CD4-positive, alpha-beta memory T cell (primary cell): ENCODE results near the gene SELENOK. TPM values are rescaled to one million over a fixed set of nuclear protein-coding genes. Genes with fewer than 3 reads are reported as not detected.

Source experiments
- CTCF ChIA-PET: fragments of 350-600 bp; sonication (Branson Sonifier 250); formaldehyde crosslinking; loops from one replicate; lab custom pipeline; 2021; ENCODE audit warnings: inconsistent platforms; ENCODE audit not compliant: partially characterized antibody; lab: Charles Lee
- POLR2A ChIA-PET: fragments of 350-600 bp; sonication (Branson Sonifier 250); formaldehyde crosslinking; loops from one replicate; lab custom pipeline; 2021; ENCODE audit not compliant: partially characterized antibody; lab: Charles Lee
- DNase-seq, 5 donors: peaks; one replicate each; pipeline versions ENCODE4 v3.0.0 to v3.0.0-alpha.2; 2020 to 2022; ENCODE audit warnings: mixed read lengths in 1 of 5
- H3K27ac ChIP-seq: one replicate; pipeline ENCODE4 v1.7.0; 2013; ENCODE audit warnings: low read depth, low read length
- H3K27me3 ChIP-seq: 2 replicates; pipeline ENCODE4 v1.7.0; 2013; ENCODE audit warnings: mild to moderate bottlenecking, low read length, moderate library complexity; ENCODE audit not compliant: insufficient read depth
- H3K36me3 ChIP-seq: 2 replicates; pipeline ENCODE4 v1.7.0; 2013; ENCODE audit warnings: mild to moderate bottlenecking, low read length, moderate library complexity; ENCODE audit not compliant: insufficient read depth
- H3K4me1 ChIP-seq: 2 replicates; pipeline ENCODE4 v1.7.0; 2013; ENCODE audit warnings: mild to moderate bottlenecking, low read length, moderate library complexity; ENCODE audit not compliant: insufficient read depth
- H3K4me3 ChIP-seq, 2 donors: one replicate each; pipeline ENCODE4 v1.7.0; 2013; ENCODE audit warnings: low read length in 2 of 2, mild to moderate bottlenecking in 1 of 2
- H3K9me3 ChIP-seq, 2 donors: one replicate each; pipeline ENCODE4 v1.7.0; 2013; ENCODE audit warnings: low read length in 2 of 2, control low read depth in 1 of 2; ENCODE audit not compliant: control insufficient read depth in 1 of 2
- H3K27ac Mint-ChIP-seq, 7 donors: one replicate each; pipeline ENCODE4 v1.8.0; 2020 to 2021; ENCODE audit warnings: mixed read lengths in 7 of 7, mild to moderate bottlenecking in 6 of 7, inconsistent platforms in 3 of 7, moderate library complexity in 3 of 7
- H3K27me3 Mint-ChIP-seq, 2 donors: one replicate each; pipeline ENCODE4 v1.8.0; 2020 to 2021; ENCODE audit warnings: mixed read lengths in 2 of 2
- H3K36me3 Mint-ChIP-seq, 2 donors: one replicate each; pipeline ENCODE4 v1.8.0; 2020 to 2021; ENCODE audit warnings: mixed read lengths in 2 of 2, inconsistent platforms in 1 of 2, mild to moderate bottlenecking in 1 of 2
- H3K4me1 Mint-ChIP-seq, 4 donors: one replicate each; pipeline ENCODE4 v1.8.0; 2020 to 2021; ENCODE audit warnings: mixed read lengths in 4 of 4, mild to moderate bottlenecking in 1 of 4
- H3K4me3 Mint-ChIP-seq, 8 donors: one replicate each; pipeline ENCODE4 v1.8.0; 2020 to 2021; ENCODE audit warnings: mixed read lengths in 8 of 8, mild to moderate bottlenecking in 7 of 8, moderate library complexity in 6 of 8, inconsistent platforms in 3 of 8
- H3K9me3 Mint-ChIP-seq, 8 donors: one replicate each; pipeline ENCODE4 v1.8.0; 2020 to 2021; ENCODE audit warnings: mixed read lengths in 8 of 8, mild to moderate bottlenecking in 5 of 8, inconsistent platforms in 3 of 8, moderate library complexity in 1 of 8
- intact Hi-C: fragments of 100-400 bp; cut with micrococcal nuclease; formaldehyde crosslinking; loops from one replicate; pipeline ENCODE4 v1.15.1; 2023
- polyA plus RNA-seq, 2 donors: library from polyadenylated mRNA; unstranded; fragments of 300-500 nt; fragmentation: Illumina TruSeq; gene quantifications; one replicate each; pipeline ENCODE4 v1.2.3, GENCODE V29; 2021
- total RNA-seq, 2 experiments: library from RNA; stranded (reverse); gene quantifications; one replicate each; pipeline ENCODE4 v1.2.3, GENCODE V29; 2021

Gene SELENOK
- total and polyA plus RNA-seq, 4 experiments from 2014 or later, result 43.2 to 134 (median 76.6) TPM

GRCh38 chr3:53843195-53844177, 48.2 kb downstream of the SELENOK start:
- H3K27ac ChIP-seq, result no peak overlapping the region
- Mint-ChIP-seq H3K27ac (no peak overlapping the region), H3K36me3 (no peaks in the 10 kb centered on the region), H3K4me1 (peaks cover 2 to 13% (median 7%) of the 10 kb centered on the region in 4 donors), H3K9me3 (no peaks in the 10 kb centered on the region), H3K4me3 (peak overlapping the region in 2 of 8 donors; percentile 14 to 60), H3K27me3 (peaks cover 22 to 32% of the 10 kb centered on the region in 2 donors)
- no peaks in the 10 kb centered on the region for H3K4me1 ChIP-seq
- H3K27me3 ChIP-seq, result peaks cover 5% of the 10 kb centered on the region
- intact Hi-C loops, result no loop called here
- H3K9me3 ChIP-seq, result no peaks in the 10 kb centered on the region
- DNase-seq, result no peak
- POLR2A ChIA-PET, result no interaction called here
- no peak overlapping the region for H3K4me3 ChIP-seq
- CTCF ChIA-PET, result no interaction called here
- no peaks in the 10 kb centered on the region for H3K36me3 ChIP-seq

DNA sequence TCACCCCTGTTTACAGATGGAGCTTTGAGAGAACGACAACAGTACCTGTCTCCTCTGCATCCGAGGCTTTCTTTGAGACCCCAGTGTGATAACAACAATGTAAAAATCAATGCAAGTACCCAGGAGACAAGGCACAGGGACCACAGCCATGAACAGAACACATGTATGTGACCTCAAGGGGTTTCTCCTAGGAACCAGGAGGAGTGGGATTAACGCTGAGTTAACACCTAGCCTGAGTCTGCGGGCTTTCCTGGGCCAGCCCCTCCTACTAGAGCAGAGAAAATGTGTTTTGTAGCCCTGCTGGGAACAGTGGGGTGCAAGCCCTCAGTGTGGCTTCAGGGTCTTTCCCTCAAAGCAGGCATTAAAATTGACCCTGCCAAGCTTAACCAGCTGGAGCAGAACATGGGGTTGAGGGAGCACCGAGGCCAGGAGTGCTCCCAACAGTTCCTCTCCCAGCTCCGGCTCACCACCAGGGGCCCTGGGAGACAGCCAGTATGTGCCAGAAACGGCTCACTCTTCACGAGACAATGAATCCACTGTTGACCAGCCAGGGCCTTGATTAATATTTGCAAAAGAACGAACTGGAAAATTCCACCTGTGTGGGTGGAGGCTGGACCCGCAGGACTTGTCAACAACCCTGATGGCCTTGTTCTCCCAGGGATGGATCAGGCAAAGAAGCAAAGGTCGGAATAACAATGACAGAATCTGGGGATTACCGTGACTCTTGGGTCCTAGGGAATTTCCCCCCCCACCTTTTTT, 49.0 kb downstream of the SELENOK start:
- Histone ChIP-seq H3K27me3 (peaks cover 5% of the 10 kb centered on the region), H3K9me3 (no peaks in the 10 kb centered on the region), H3K4me1 (no peaks in the 10 kb centered on the region), H3K4me3 (no peak overlapping the region), H3K27ac (no peak overlapping the region), H3K36me3 (no peaks in the 10 kb centered on the region)
- Mint-ChIP-seq H3K36me3 (no peaks in the 10 kb centered on the region), H3K4me3 (peak overlapping the region in 1 of 8 donors; percentile 30), H3K9me3 (no peaks in the 10 kb centered on the region), H3K27ac (no peak overlapping the region), H3K4me1 (peaks cover 2 to 13% (median 7%) of the 10 kb centered on the region in 4 donors), H3K27me3 (peaks cover 23 to 32% of the 10 kb centered on the region in 2 donors)
- POLR2A ChIA-PET, result no interaction called here
- CTCF ChIA-PET, result no interaction called here
- intact Hi-C loops, result no loop called here
- DNase-seq, result no peak

DNA sequence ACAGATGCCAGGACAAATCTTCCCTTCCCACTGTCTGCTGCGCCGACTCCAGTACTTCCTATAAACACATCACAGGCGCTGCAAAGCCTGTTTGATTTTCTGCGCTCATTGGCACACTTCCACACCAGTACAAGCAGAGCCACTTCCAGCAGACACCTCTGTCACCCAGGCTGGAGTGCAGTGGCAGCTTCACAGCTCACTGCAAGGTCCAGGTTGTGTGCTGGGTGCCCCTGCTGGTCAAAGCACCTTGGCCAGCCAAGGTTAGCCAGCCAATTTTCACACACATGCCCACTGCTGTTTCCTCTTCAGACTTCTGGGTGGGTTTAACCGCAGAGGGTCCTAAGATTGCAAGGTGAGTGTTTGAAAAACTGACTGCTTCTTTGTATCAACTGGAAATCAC, 50.4 kb downstream of the SELENOK start:
- Histone ChIP-seq H3K36me3 (no peaks in the 10 kb centered on the region), H3K9me3 (no peaks in the 10 kb centered on the region), H3K4me1 (no peaks in the 10 kb centered on the region), H3K4me3 (no peak overlapping the region), H3K27ac (no peak overlapping the region), H3K27me3 (peaks cover 5% of the 10 kb centered on the region)
- ChIA-PET POLR2A (no interaction called here), CTCF (no interaction called here)
- Mint-ChIP-seq H3K27me3 (peaks cover 21 to 24% of the 10 kb centered on the region in 2 donors), H3K27ac (no peak overlapping the region), H3K4me3 (no peak overlapping the region), H3K4me1 (peaks cover 0 to 13% (median 2%) of the 10 kb centered on the region in 4 donors), H3K9me3 (no peaks in the 10 kb centered on the region), H3K36me3 (no peaks in the 10 kb centered on the region)
- no peak for DNase-seq
- intact Hi-C loops, result no loop called here

DNA sequence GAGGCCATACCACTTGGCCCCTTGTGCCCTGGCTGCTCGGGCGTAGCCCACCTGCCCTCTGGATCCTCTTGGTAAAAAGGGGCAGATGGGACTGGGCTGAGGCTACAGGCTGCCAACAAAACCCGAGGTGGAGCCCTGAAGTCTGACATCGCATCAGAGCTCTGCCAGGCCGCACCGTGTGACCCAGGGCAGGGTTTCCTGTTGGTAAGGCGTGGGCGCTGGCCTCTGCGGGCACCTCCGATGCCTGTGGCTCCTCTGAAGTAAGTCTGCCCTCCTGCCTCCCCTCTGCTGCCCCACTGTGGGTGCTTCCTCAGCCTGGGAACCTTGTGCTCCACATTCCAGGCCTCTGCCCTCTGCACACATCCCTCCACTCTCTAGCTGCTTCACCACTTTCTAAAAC, 54.3 kb downstream of the SELENOK start:
- Mint-ChIP-seq H3K36me3 (no peaks in the 10 kb centered on the region), H3K9me3 (no peaks in the 10 kb centered on the region), H3K27ac (no peak overlapping the region), H3K4me3 (no peak overlapping the region), H3K4me1 (no peaks in the 10 kb centered on the region), H3K27me3 (peaks cover 1 to 2% of the 10 kb centered on the region in 2 donors)
- H3K4me3 ChIP-seq, result no peak overlapping the region
- no peaks in the 10 kb centered on the region for H3K9me3 ChIP-seq
- intact Hi-C loops, result no loop called here
- ChIA-PET POLR2A (interaction anchor here (1.0 to 1.1 kb wide), 2 partner anchors 8 to 11 kb away, joined by 3 to 4 read pairs; no protein-coding TSS in a partner anchor), CTCF (interaction anchor here (0.7 kb wide), 1 partner anchor 24 kb away, joined by 4 read pairs; no protein-coding TSS in a partner anchor)
- H3K36me3 ChIP-seq, result no peaks in the 10 kb centered on the region
- DNase-seq, result no peak
- no peaks in the 10 kb centered on the region for H3K4me1 ChIP-seq
- no peaks in the 10 kb centered on the region for H3K27me3 ChIP-seq
- H3K27ac ChIP-seq, result no peak overlapping the region

DNA sequence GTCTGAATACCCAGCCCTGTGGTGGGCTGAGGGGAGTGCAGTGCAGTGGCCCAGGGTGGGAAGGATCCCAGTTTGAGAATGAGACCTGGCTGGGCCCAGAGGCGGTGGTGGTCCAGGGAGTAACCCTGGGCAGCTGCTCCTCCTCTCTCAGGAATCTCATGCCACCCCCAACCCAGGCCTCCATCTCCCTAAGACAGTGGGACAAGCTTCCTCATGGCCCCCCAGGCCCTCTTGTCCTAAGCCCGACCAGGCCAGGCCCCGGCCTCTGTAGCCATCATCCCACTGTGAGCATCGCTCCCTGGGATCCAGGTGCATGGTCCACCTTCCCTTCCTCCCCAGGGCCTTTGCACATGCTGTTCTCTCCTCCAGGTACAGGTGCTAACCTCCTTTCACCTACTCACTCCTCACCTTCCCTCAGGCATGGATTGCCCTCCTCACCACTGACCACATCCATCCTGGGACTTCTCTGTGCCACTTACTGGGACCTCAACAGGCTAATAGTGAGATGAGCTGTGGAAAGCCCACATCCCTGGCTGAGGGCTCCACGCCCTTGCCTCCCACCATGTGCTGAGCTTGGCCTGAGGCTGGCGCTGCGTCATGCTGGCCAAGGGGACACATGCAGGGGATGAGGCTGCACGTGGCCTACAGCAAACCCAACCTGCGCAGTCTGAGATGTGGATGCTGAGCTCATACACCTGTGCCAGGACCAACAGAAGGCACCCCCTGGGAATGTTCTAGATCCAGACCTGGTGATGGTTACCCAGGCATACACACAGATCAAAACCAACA, 55.4 kb downstream of the SELENOK start:
- POLR2A ChIA-PET, result interaction anchor here (0.9 kb wide), 1 partner anchor 489 kb away, joined by 3 read pairs; the partner anchor contains the start of gene DCP1A
- H3K4me1 Mint-ChIP-seq, result no peaks in the 10 kb centered on the region

DNA sequence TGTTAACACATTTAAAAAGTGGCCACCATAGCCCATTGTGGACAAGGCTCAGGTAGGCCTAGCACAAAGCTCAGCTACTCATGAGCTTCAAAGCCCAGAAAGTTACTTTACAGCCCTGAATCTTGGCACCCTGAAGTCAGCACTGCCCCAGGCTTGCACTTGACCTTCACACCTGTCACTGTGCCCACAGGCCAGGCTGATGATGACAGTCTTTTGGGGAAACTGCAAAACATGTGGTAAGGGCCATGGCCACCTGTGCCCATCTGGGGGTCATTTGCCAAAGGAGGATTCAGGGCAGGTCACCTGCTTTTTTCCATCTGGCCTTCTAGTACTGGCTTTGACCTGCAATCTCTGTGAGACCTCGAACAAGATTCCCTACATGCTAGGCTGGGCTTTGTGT, 56.4 kb downstream of the SELENOK start:
- intact Hi-C loops, result no loop called here

More for the DNA sequence above, 55.4 kb downstream of the SELENOK start:
- H3K9me3 ChIP-seq, result no peaks in the 10 kb centered on the region
- H3K4me1 ChIP-seq, result no peaks in the 10 kb centered on the region
- no peak for DNase-seq
- Mint-ChIP-seq H3K9me3 (no peaks in the 10 kb centered on the region), H3K27me3 (peaks cover 0 to 1% of the 10 kb centered on the region in 2 donors), H3K27ac (peak overlapping the region in 1 of 7 donors; percentile 47), H3K36me3 (no peaks in the 10 kb centered on the region), H3K4me3 (no peak overlapping the region)
- no peak overlapping the region for H3K4me3 ChIP-seq
- H3K36me3 ChIP-seq, result no peaks in the 10 kb centered on the region
- CTCF ChIA-PET, result no interaction called here
- no peaks in the 10 kb centered on the region for H3K27me3 ChIP-seq
- intact Hi-C loops, result no loop called here
- no peak overlapping the region for H3K27ac ChIP-seq

More for the DNA sequence above, 56.4 kb downstream of the SELENOK start:
- Histone ChIP-seq H3K27ac (no peak overlapping the region), H3K36me3 (no peaks in the 10 kb centered on the region), H3K4me1 (no peaks in the 10 kb centered on the region), H3K27me3 (no peaks in the 10 kb centered on the region), H3K4me3 (no peak overlapping the region), H3K9me3 (no peaks in the 10 kb centered on the region)
- no peaks in the 10 kb centered on the region for H3K36me3 Mint-ChIP-seq
- no peaks in the 10 kb centered on the region for H3K4me1 Mint-ChIP-seq
- no peaks in the 10 kb centered on the region for H3K9me3 Mint-ChIP-seq
- no peak for DNase-seq
- peaks cover 0 to 1% of the 10 kb centered on the region in 2 donors for H3K27me3 Mint-ChIP-seq
- H3K27ac Mint-ChIP-seq, result no peak overlapping the region
- POLR2A ChIA-PET, result no interaction called here
- CTCF ChIA-PET, result no interaction called here
- H3K4me3 Mint-ChIP-seq, result no peak overlapping the region
